ENCODE measurements around the gene GGACT. TPM values are rescaled to one million over a fixed set of nuclear protein-coding genes. Genes with fewer than 3 reads are reported as not detected.

GGACT gene
- polyA plus RNA-seq, 1 donor from 2014 or later: 1.7 TPM

GRCh38 chr13:100523981-100524386, 64.6 kb downstream of the GGACT start:
- Histone ChIP-seq H3K79me2 (replicated peaks; ENCODE audit: insufficient read depth, low read length) (no peaks in the 10 kb centered on the region), H3K9ac (ENCODE audit: low read length) (no peak overlapping the region), H3F3A (ENCODE audit: insufficient read depth, low read length, poor library complexity, severe bottlenecking) (no peaks in the 10 kb centered on the region), H2AFZ (ENCODE audit: low read depth, low read length) (no peak overlapping the region), H3K36me3 (ENCODE audit: insufficient read depth, low read length) (no peaks in the 10 kb centered on the region), H4K20me1 (ENCODE audit: insufficient read depth) (no peaks in the 10 kb centered on the region), H3K27ac (ENCODE audit: low read length) (no peak overlapping the region), H3K4me2 (ENCODE audit: low read length) (no peak overlapping the region), H3K4me3 (ENCODE audit: low read length) (no peak overlapping the region), H3K27me3 (ENCODE audit: insufficient read depth, low read depth, low read length) (no peaks in the 10 kb centered on the region), H3K9me3 (ENCODE audit: low read length) (no peaks in the 10 kb centered on the region), H3K9me2 (ENCODE audit: insufficient read depth, low read length) (no peaks in the 10 kb centered on the region)
- TF ChIP-seq EZH2 (IDR thresholded peaks at IDR 0.05; ENCODE audit: borderline replicate concordance, insufficient read depth, low read length, poor library complexity, severe bottlenecking): no peak
- no peak for TF ChIP-seq REST (IDR thresholded peaks at IDR 0.05; ENCODE audit: borderline replicate concordance)
- TF ChIP-seq, protein P1, sequence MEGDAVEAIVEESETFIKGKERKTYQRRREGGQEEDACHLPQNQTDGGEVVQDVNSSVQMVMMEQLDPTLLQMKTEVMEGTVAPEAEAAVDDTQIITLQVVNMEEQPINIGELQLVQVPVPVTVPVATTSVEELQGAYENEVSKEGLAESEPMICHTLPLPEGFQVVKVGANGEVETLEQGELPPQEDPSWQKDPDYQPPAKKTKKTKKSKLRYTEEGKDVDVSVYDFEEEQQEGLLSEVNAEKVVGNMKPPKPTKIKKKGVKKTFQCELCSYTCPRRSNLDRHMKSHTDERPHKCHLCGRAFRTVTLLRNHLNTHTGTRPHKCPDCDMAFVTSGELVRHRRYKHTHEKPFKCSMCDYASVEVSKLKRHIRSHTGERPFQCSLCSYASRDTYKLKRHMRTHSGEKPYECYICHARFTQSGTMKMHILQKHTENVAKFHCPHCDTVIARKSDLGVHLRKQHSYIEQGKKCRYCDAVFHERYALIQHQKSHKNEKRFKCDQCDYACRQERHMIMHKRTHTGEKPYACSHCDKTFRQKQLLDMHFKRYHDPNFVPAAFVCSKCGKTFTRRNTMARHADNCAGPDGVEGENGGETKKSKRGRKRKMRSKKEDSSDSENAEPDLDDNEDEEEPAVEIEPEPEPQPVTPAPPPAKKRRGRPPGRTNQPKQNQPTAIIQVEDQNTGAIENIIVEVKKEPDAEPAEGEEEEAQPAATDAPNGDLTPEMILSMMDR (IDR thresholded peaks at IDR 0.05; ENCODE audit: poor library complexity, severe bottlenecking): no peak
- no peak for TF ChIP-seq MXI1 (conservative IDR thresholded peaks at IDR 0.05; ENCODE audit: poor library complexity, severe bottlenecking)
- no peak for TF ChIP-seq POLR2AphosphoS5 (IDR thresholded peaks at IDR 0.05)
- no peak for TF ChIP-seq TAF1 (IDR thresholded peaks at IDR 0.05; ENCODE audit: low read depth)
- no peak for TF ChIP-seq EP300 (conservative IDR thresholded peaks at IDR 0.05; ENCODE audit: poor library complexity, severe bottlenecking)
- TF ChIP-seq RAD21 (conservative IDR thresholded peaks at IDR 0.05): no peak
- TF ChIP-seq SMC3 (conservative IDR thresholded peaks at IDR 0.05; ENCODE audit: poor library complexity): no peak

DNA sequence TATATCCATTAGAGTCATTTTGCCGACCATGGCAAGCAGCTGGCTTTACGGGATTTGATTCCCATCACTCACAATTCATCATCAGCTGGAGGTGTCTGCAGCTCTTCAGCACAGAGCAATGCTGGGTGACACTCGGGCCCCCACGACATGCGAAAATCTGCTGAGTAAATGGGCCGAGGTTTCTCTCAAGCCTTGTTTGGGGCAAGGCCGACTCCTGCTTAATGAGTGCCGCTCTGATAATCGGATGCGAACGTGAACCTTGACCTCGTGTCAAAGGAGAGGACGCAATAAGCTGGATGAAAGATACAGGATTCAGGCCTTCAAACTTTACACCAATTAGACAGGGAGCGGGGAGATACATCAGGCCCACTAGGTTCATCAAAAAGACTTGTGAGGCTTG, 65.2 kb downstream of the GGACT start:
- TF ChIP-seq EZH2 (IDR thresholded peaks at IDR 0.05; ENCODE audit: borderline replicate concordance, insufficient read depth, low read length, poor library complexity, severe bottlenecking): no peak
- TF ChIP-seq REST (IDR thresholded peaks at IDR 0.05; ENCODE audit: borderline replicate concordance): no peak
- TF ChIP-seq TAF1 (IDR thresholded peaks at IDR 0.05; ENCODE audit: low read depth): no peak
- no peak for TF ChIP-seq POLR2AphosphoS5 (IDR thresholded peaks at IDR 0.05)
- TF ChIP-seq, protein P1 (IDR thresholded peaks at IDR 0.05; ENCODE audit: poor library complexity, severe bottlenecking): no peak
- no peak for TF ChIP-seq EP300 (conservative IDR thresholded peaks at IDR 0.05; ENCODE audit: poor library complexity, severe bottlenecking)
- TF ChIP-seq MXI1 (conservative IDR thresholded peaks at IDR 0.05; ENCODE audit: poor library complexity, severe bottlenecking): no peak
- no peak for TF ChIP-seq SMC3 (conservative IDR thresholded peaks at IDR 0.05; ENCODE audit: poor library complexity)
- TF ChIP-seq RAD21 (conservative IDR thresholded peaks at IDR 0.05): no peak
- H3K4me3 ChIP-seq (ENCODE audit: low read length): no peak overlapping the region
- H3K4me2 ChIP-seq (ENCODE audit: low read length): no peak overlapping the region
- no peaks in the 10 kb centered on the region for H3K9me3 ChIP-seq (ENCODE audit: low read length)
- no peak overlapping the region for H3K9ac ChIP-seq (ENCODE audit: low read length)
- no peaks in the 10 kb centered on the region for H3K36me3 ChIP-seq (ENCODE audit: insufficient read depth, low read length)
- H3F3A ChIP-seq (ENCODE audit: insufficient read depth, low read length, poor library complexity, severe bottlenecking): no peaks in the 10 kb centered on the region
- no peaks in the 10 kb centered on the region for H3K9me2 ChIP-seq (ENCODE audit: insufficient read depth, low read length)
- no peaks in the 10 kb centered on the region for H4K20me1 ChIP-seq (ENCODE audit: insufficient read depth)
- no peak overlapping the region for H2AFZ ChIP-seq (ENCODE audit: low read depth, low read length)
- no peaks in the 10 kb centered on the region for H3K27me3 ChIP-seq (ENCODE audit: insufficient read depth, low read depth, low read length)
- H3K79me2 ChIP-seq (replicated peaks; ENCODE audit: insufficient read depth, low read length): no peaks in the 10 kb centered on the region
- H3K27ac ChIP-seq (ENCODE audit: low read length): no peak overlapping the region

All from neural cell (in vitro differentiated cells).